Kidney capillary endothelial cell (primary cell): ENCODE data around the gene WDR37.
"Not testable (repeated sequence)": the region's sequence is repeated elsewhere in the genome, so short reads cannot be mapped to it uniquely, and the experiment has no call there.

Experiments used
- DNase-seq: peaks from one replicate; pipeline ENCODE4 v3.0.0-alpha.2; 2018; ENCODE audit warnings: low spot score

WDR37 gene

DNA sequence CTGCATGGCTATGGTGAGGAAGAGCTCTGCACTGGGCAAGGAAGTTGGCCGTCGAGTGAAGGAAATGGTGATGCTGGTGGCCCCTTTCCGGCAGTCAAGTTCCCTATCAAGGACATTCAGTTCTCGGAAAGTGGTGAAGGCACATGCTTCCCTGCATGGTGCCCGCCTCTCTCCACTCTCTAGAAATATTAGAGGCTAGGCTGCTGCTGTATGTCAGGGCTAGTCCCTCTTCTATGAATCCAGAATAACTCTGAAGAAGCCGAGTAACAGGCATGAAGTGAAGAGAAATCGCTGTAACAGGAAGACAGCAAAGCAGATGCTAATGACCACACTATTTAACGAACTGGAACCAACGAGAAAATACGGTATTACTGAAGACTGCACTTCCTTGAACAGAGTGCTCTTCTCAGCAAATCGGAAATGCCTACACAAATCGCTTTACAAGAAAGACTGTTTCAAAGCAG is 12.6 kb upstream of the WDR37 start:
- peak; percentile 26 for DNase-seq

DNA sequence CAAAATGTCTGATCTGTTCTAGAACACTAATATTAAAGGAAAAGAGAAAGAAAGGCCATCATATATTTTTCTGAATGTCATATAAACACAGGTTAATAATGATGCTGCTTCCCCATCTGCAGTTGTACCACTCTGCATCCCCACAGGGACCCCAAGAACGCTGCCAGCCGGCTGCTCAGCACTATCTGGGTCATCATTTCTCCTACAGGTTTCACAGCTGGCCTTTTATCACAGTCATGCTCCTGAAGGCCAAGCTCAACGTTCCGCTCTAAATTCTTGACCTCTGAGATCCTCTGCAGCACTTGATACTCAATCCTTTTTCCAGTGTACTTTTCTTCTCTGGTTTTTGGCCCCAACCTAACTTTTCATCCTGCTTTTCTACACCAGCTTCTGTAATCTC is 12.0 kb upstream of the WDR37 start:
- no peak for DNase-seq

DNA sequence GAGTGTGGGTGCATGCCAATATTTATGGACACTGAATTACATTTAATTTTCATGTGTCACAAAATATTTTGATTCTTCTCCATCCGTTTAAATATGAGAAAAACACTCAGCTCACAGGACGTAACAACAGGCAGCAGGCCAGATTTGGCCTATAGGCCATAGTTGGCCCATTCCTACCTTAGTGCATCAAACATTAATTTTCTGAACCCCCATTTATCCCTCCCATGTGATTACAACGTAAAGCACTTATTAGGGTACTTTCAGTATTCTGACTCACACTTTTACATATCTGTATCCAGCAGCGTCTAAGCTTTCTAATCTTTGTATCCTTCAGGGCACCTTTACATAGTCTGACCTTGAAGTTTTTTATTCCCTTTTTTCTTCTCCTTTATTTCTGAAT is 11.2 kb upstream of the WDR37 start:
- DNase-seq = no peak

DNA sequence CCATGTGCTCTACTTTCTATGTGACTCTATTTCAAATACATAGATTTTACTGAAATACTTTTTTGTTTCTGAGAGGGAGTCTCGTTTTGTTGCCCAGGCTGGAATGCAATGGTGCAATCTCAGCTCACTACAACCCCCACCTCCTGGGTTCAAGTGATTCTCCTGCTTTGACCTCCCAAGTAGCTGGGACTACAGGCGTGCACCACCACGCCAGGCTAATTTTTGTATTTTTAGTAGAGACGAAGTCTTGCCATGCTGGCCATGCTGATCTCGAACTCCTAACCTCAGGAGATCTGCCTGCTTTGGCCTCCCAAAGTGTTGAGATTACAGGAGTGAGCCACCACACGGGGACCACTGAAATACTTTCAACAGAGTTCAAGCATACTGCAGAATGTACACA is 10.8 kb upstream of the WDR37 start:
- DNase-seq = no peak

DNA sequence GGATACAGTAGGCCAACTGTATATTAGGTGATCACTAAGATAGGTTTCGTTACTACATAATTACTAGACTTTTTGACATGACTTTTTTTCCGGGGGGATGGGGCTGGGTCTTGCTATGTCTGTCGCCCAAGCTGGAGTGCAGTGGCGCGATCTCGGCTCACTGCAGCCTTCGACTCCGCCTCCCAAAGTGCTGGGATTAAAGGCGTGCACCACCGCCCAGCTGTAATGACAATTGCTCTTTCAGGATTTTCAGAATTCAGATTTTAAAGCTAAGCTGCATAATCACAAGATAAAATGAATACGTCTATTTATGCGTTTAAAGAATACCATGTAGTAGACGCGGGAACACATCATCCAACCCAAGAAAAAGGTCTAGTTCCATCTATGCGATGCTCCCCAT is 8.2 kb upstream of the WDR37 start:
- DNase-seq = peak; percentile 20

DNA sequence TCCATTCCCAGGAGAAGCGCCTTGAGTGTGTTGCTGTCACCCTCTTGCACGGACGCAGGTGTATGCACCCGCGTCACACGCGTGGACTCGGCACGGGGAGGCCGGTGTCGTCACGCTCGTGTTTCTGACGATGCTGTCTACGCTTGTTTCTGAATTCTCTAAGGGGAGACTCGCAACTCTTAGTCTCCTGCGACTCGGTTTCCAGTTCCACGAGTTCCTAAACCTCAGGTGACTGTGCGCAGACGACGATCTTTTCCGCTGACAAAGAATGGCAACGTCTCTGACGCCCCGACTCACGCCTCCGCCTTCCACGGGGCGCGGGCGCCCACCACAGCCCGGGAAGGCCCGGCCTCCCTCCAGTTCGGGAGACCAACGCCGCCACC is 7.8 kb upstream of the WDR37 start:
- no peak for DNase-seq

DNA sequence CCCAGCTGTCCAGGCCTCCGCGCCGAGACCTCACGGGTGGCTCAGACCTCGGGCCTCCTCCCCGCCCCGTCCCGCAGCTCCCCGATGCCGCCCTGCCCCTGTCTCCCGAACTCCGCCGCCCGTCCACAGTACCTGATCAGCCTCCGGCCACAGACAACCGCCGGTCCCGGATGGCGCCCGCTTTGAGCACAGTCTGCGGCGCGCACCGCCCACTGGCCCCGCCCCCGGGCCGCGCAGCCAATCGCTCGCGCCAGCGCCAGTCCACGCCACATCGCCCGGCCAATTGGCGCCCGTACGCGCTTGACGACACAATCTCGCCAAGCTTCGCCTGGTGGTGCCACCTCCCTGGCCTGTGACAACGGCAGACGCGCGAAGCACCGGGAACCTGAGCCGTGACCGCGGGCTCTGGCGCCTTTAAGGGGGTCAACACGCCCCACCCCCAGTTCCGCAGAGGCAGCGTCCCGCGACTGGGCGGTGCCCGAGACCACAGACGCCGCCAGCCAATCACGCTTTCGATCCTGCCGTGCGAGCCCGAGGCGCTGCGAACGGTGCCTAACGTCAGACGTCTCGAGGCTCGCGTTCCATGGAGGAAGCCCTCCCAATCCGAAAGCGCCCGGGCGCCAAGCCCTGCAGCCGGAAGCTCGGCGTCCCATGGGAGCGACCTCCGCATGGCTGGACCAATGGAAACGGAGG is 7.3 kb upstream of the WDR37 start, which contains the start of gene IDI1:
IDI1 (minus strand) TSS at position 388 of the 693 bp plus-strand sequence; CDS start at position 272, 116 bp downstream.
- DNase-seq = peak; percentile 98

DNA sequence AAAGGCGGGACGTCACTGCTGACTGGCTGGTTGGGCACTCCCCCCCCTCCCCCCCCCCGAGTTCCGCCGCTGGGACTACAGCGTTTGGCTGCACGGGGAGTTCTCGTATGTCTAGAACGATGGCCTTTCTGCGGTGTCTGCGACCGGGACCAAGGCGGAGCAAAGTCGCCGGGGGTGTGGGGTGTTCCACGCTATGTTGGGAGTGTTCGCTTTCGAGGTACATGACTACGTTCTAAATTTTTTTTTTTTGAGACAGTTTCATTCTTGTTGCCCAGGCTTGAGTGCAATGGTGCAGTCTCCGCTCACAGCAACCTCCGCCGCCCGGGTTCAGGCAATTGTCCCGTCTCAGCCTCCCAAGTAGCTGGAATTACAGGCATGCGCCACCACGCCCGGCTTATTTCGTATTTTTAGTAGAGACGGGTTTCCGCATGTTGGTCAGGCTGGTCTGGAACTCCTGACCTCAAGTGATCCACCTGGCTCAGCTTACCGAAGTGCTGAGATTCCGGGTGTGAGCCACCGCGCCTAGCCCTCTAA is 6.7 kb upstream of the WDR37 start:
- no peak for DNase-seq

DNA sequence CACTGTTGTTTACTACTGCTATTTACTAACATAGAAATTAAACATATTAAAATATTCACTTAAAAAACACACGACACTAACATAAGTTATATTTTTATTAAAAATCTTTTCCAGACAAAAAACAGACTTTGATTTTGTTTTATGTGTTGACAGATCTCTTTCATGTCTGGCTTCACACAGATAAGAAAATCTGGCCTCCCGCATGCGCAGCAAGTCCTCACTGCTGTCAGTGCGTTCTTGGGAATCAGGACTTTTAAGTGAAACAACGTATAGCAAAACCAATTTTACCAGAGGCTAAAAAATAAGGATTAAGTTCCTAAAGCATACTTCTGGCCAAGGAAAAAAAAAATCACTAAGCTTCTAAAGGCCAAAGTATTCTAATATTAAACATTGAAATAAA is 6.0 kb upstream of the WDR37 start:
- no peak for DNase-seq

DNA sequence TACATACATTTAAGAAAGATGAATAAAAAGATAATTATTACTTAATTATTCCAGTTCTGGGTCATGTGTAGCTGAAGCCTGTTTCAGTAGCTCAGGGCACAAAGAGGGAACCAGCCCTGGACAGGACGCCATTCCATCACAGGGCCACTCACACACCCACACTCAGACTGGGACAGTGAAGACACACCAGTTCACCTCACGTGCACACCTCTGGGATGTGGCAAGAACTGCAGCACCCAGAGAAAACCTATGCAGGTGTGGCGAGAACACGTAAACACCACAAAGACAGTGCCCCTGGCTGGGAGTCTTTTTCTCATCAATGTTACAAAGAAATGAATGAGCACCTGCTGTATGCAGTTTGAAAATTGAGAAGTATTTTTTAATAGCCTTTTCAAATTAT is 5.6 kb upstream of the WDR37 start:
- no peak for DNase-seq

DNA sequence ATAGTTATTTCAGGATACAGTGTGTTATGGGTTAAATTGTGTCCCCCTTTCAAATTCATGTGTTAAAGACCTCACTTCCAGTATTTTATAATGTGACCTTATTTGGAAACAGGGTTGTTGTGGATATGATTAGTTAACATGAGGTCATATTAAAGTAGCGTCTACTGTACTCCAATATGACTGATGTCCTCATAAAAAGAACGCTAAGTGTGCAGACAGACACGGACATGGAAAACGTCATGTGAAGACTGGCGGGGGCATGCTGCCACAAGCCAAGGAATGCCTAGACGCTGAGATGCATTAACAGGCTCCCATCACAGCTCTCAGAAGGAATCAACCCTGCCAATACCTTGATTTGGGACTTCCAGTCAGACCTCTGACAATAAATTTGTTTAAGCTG is 1.5 kb upstream of the WDR37 start:
- DNase-seq = no peak

DNA sequence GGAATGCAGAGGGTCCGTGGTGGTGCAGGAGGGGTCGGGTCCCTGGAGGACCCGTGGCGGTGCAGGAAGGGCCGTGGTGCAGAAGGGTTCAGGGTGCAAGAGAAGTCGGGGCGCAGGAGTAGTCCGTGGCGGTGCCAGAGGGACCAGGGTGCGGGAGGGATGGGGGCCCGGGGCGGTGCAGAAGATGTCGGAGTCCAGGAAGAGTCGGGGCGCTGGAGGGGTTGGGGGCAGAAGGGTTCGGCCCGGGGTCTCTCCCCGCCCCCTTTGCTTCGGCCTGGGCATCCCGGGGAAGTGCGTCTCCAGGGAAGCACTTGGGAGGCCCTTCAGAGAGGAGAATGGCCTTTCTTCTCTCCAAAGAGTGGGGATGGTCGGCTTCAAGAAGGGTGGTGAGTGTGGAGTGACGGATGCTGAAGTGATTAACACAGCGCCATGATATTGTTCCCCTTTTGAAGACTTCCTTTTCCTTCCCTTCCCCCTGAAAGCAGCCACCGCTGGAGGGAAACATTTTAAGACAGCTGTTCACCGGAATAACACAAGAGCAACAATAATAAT is 997 bp downstream of the WDR37 start:
- peak; percentile 45 for DNase-seq

DNA sequence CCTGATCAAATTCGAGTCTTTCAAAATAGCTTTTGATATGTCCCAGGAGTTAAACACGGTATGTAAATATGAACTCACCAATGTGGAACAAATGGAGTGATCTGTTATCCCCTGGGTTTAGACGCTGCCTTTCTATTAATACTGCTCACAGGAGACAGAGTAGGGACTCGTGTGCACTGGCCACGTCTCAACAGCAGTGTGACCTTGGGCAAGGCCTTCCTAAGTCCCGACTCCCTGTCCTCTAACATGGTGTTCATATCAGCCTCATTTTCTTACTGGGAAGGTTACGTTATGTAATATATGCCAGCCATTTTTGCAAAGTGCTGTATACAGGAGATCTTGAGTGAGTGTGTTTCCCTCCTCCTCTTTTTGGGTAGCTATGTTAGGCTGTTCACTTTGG is 1.8 kb downstream of the WDR37 start:
- no peak for DNase-seq

DNA sequence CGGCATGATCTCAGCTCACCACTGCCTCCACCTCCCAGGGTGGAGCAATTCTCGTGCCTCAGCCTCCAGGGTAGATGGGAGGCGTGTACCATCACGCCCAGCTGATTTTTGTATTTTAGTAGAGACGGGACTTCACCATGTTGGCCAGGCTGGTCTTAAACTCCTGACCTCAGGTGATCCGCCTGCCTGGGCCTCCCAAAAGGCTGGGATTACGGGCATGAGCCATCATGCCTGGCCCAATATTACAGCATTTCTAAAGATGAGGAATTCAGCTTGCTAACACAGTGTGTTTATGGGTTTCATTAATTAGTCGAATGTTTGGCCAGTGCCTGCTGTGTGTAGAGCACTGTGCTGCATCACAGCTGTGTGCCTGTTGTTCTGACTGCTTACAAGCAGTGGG is 3.7 kb downstream of the WDR37 start:
- no peak for DNase-seq

DNA sequence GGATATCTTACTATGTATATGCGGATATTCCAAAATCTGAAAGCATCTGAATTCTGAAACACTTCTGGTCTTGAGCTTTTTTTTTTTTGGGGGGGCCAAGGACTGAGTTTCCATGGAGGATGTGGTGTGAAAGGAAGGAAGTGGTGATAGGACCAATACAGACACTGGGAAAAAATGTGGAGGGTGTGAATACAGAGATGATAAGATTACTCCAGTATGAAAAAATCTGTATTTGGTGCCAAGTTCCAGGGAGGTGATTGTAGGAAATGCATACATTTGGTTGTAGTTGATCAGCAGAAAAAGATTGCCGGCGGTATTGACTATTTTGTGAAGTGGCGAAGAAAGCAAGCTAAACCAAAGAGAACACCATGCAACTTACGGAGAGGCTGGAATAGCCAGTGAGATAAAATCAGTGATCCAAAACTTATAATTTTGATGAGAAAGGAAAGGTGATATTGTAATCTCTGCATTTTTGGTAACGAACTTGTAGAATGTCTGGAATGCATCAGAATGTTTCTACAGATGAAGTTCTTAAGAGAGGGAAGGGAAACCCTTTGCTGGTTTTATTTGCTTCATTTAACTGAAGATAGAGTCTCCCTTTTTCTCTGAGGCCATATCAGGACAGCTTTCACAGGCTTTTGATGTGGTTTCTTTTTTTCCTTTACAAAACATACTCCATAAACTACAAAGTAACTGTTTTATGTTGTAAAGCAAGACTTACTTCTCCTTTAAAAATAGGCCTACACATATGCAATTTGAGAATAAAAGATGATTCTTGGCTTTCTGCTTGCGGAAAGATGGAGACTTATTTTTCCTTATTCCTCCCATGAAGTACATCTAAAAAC is 6.0 kb downstream of the WDR37 start:
- no peak for DNase-seq

DNA sequence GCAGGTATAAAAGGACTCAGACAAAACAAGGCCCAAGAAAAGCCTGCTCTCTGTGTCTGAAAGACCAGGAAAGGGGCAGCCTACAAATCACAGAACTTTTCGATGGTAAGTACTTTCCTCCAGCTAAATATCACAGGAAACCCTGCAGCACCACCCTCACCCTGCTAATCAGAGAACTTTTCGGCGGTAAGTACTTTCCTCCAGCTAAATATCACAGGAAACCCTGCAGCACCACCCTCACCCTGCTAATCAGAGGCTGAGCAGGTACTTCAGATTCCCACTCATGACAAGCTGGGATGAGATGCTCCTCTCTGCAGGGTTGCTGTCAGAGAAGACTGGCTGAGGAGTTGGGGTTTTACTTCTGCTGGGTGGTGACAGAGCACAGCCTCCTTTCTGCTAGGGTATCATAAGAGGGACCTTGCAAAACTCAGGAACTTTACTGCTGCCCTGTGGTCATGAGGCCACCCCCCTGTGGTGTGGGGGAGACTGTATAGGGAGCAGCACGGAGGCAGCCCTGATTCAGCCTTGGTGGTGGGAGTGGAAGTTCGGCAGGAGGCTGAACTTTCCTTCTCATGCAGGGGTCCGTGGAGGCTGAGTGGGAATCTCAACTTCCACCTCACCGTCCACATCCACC is 7.2 kb downstream of the WDR37 start:
- DNase-seq = no peak

DNA sequence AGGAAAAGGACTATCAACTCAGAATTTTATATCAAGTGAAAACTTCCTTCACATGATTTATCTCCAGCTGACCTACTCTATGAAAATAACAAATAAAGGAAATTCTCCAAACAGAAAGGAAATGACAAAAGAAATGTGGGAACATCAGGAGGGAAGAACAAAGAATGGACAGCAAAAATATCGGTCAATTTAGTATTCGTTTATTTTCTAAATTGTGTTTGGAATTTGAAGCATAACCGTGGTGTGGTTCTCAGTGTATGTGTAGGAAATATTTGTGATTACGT is 8.7 kb downstream of the WDR37 start:
- DNase-seq = no peak

DNA sequence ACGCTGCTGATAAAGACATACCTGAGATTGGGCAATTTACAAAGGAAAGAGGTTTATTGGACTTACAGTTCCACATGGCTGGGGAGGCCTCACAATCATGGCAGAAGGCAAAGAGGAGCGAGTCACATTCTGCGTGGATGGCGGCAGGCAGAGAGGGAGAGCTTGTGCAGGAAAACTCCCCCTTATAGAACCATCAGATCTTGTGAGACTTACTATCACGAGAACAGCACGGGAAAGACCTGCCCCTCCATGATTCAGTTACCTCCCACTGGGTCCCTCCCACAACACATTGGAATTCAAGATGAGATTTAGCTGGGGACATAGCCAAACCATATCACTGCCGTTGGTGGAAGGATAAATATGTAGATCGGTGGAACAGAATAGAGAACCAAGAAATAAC is 10.5 kb downstream of the WDR37 start:
- not testable (repeated sequence) for DNase-seq

DNA sequence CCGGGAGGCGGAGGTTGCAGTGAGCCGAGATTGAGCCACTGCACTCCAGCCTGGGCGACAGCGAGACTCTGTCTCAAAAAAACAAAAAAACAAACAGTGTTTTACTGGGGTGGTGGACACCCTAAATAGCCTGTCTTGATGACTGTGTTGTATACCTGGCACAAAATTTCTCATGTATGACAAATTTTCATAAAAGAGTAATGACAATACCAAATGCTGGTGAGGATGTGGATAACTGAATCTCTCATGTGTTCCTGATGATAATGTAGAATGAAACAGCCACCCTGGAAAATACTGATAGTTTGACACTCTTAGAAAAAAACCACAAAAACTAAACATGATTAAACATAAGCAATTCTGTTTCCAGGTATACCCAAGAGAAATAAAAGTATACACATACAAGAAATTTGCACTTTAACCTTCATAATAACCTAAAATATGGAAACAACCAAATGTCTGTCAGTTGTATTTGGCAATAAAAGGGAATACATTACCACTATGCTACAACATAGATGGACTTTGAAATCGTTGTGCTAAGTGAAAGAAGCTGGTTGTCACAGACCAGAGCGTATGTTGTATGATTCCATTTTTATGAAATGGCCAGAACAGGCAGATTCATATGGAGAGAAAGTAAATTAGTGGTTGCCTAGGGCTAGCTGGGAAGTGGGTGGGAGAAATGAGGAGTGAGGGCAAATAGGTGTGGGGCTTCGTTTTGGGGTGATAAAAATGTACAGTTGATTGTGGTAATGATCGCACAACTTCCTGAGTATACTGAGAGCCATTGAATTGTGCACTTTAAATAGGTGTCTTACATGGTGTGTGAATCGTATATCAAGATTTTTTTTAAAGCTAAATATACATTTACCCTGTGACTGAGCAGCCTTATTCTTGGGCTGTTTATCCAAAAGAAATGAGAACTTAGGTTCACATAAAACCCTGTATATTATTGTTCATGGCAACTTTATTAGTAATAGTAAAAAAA is 12.5 kb downstream of the WDR37 start:
- DNase-seq = no peak

DNA sequence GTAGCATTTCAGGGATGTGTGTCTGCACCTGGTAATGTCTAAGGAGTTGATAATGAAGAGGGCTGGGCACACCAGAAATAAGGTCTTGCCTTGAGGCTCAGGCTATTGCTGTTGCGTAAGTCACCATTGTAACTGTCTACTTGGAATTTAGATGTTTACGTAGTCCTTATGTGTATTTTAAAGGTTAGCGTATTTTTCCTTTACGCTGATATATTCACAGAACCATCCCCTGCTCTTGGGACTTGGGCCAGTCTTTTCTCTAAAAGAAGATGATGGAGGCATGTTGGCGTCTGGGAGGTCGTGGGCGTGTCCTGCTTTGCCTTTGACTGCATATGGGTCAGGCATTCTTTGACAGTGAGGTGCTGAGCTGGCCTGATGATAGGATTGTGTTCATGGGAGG is 14.7 kb downstream of the WDR37 start:
- no peak for DNase-seq

DNA sequence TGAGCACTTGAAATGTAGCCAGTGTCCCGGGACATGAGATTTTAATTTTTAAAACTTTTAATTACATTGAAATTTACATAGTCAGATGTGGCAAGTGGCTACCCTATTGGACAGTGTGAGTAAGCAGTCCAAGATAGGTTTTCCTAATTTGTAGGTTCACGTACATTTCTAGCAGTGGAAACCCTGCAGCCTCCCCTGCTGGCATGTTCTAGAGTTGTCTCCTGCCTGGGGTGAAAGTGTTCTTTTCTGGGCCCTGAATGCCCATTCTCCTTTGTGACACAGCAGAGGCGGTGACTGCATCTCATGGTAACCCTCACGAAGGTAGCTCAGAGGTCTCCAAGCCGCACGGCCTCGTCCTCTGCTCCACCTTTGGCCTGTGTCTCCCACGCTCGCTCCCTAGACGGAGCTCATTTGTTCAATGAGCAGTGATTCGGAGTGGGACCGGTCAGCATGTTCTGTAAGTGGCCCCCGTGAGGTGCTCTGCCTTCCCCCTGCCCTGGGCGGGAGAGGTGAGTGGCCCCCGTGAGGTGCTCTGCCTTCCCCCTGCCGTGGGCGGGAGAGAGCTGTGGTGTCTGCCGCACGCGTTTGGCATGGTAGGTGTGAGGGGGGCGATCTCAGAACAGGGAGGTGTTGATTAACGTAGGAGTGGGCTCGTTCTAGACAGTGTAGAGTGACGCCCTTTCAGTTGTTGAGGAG is 18.0 kb downstream of the WDR37 start:
- no peak for DNase-seq
